Prostate gland (tissue), 2 donors: ENCODE data around the gene DCST1.

Experiments used
- CTCF ChIP-seq, 4 experiments: fragments of 200-600 bp in 2 of 4; fragments of 450-650 bp in 2 of 4; sonication (generic) in 2 of 4; IDR thresholded peaks; 1 replicate in 3 of 4; 2 replicates in 1 of 4; pipeline ENCODE4 v1.5.1; 2016 to 2019; ENCODE audit warnings: antibody characterized with exemption in 4 of 4, mild to moderate bottlenecking in 2 of 4, moderate library complexity in 2 of 4
- POLR2A ChIP-seq: fragments of 450-650 bp; IDR thresholded peaks from one replicate; pipeline ENCODE4 v1.6.1; 2016; ENCODE audit warnings: antibody characterized with exemption, mild to moderate bottlenecking
- POLR2AphosphoS5 ChIP-seq: sonication (generic); formaldehyde crosslinking; IDR thresholded peaks from one replicate; pipeline ENCODE4 v1.6.1; 2017; ENCODE audit warnings: antibody characterized with exemption

- TF ChIP-seq CTCF (IDR thresholded peaks at IDR 0.05) (no peak), POLR2A (no peak), POLR2AphosphoS5 (no peak)
These were observed 42.7 kb downstream of the DCST1 start for GRCh38 chr1:155076371-155076770.
